Measurements from ENCODE around the gene DENND1A.

GRCh38 chr9:123967323-123967722, 37.4 kb upstream of the DENND1A start:
- TF ChIP-seq POLR2AphosphoS5 (IDR thresholded peaks at IDR 0.05), result no peak
- no peak for TF ChIP-seq CTCF (IDR thresholded peaks at IDR 0.05)
- no peak for TF ChIP-seq POLR2A (IDR thresholded peaks at IDR 0.05)
